ENCODE measurements around the gene GCA.

GCA gene

GRCh38 chr2:162328424-162329157 lies 15.3 kb upstream of the GCA start:
- no peak for DNase-seq

- no peak for DNase-seq
Observed at GRCh38 chr2:162330881-162331280, 13.1 kb upstream of the GCA start.

GRCh38 chr2:162333968-162334367 lies 10.0 kb upstream of the GCA start:
- no peak for DNase-seq

GRCh38 chr2:162337868-162338267 lies 6.1 kb upstream of the GCA start:
- no peak for DNase-seq

- DNase-seq = no peak
Observed at GRCh38 chr2:162340822-162341221, 3.1 kb upstream of the GCA start.

GRCh38 chr2:162342321-162342720 lies 1.6 kb upstream of the GCA start:
- no peak for DNase-seq

- DNase-seq = no peak
Observed at GRCh38 chr2:162342841-162343240, 1.1 kb upstream of the GCA start.

GRCh38 chr2:162343492-162343823 lies 474 bp upstream of the GCA start:
- no peak for DNase-seq

GRCh38 chr2:162344617-162344950 lies 652 bp downstream of the GCA start:
- no peak for DNase-seq

- no peak for DNase-seq
Observed at GRCh38 chr2:162365392-162365791, 21.5 kb downstream of the GCA start.

GRCh38 chr2:162368494-162368893 lies 24.6 kb downstream of the GCA start:
- DNase-seq = no peak

- no peak for DNase-seq
Observed at GRCh38 chr2:162369551-162369950, 25.6 kb downstream of the GCA start.

GRCh38 chr2:162370931-162371330 lies 27.0 kb downstream of the GCA start:
- no peak for DNase-seq

- no peak for DNase-seq
Observed at GRCh38 chr2:162372818-162373217, 28.9 kb downstream of the GCA start.

- DNase-seq = no peak
Observed at GRCh38 chr2:162379719-162380580, 36.0 kb downstream of the GCA start.

GRCh38 chr2:162381851-162382250 lies 37.9 kb downstream of the GCA start:
- DNase-seq = no peak

GRCh38 chr2:162382278-162382677 lies 38.3 kb downstream of the GCA start:
- DNase-seq = no peak

GRCh38 chr2:162385536-162385935 lies 41.6 kb downstream of the GCA start:
- DNase-seq = peak; percentile 52 to 85

GRCh38 chr2:162390801-162391200 lies 46.9 kb downstream of the GCA start:
- DNase-seq = no peak

GRCh38 chr2:162400336-162400735 lies 56.4 kb downstream of the GCA start:
- no peak for DNase-seq

GRCh38 chr2:162401871-162402270 lies 57.9 kb downstream of the GCA start:
- DNase-seq = no peak

GRCh38 chr2:162403884-162404283 lies 60.0 kb downstream of the GCA start:
- no peak for DNase-seq

All from cerebellar nuclear complex (tissue), 1 donor.